Thyroid gland (tissue), 4 donors: ENCODE measurements around the gene IPO7. TPM values are rescaled to one million over a fixed set of nuclear protein-coding genes. Genes with fewer than 3 reads are reported as not detected.
A peak's percentile ranks its signal among the peaks of the same experiment; 100 is the strongest.

Experiments used
- DNase-seq, 2 donors: peaks; one replicate each; pipeline ENCODE4 v3.0.0-alpha.2; 2019
- H3K27ac ChIP-seq, 3 donors: fragments of 200-600 bp; sonication (generic); 1 replicate in 2 of 3; 2 replicates in 1 of 3; pipeline ENCODE4 v1.5.1; 2016 to 2019; ENCODE audit warnings: mild to moderate bottlenecking in 1 of 3, moderate library complexity in 1 of 3
- H3K27me3 ChIP-seq: fragments of 200-600 bp; sonication (generic); one replicate; pipeline ENCODE4 v1.5.1; 2019
- H3K36me3 ChIP-seq, 2 donors: fragments of 200-600 bp; sonication (generic); one replicate each; pipeline ENCODE4 v1.5.1; 2016 to 2019
- H3K4me1 ChIP-seq, 2 donors: fragments of 200-600 bp; sonication (generic); one replicate each; pipeline ENCODE4 v1.5.1; 2017 to 2019
- H3K4me3 ChIP-seq, 3 donors: fragments of 200-600 bp; sonication (generic); replicated peaks in 1 of 3; 1 replicate in 2 of 3; 2 replicates in 1 of 3; pipeline ENCODE4 v1.5.1; 2016; ENCODE audit warnings: mild to moderate bottlenecking in 1 of 3
- H3K9me3 ChIP-seq: fragments of 200-600 bp; sonication (generic); one replicate; pipeline ENCODE4 v1.5.1; 2017
- CTCF ChIP-seq, 6 experiments: fragments of 200-600 bp in 3 of 6; fragments of 450-650 bp in 3 of 6; sonication (generic) in 3 of 6; IDR thresholded peaks; one replicate each; pipeline ENCODE4 v1.5.1; 2016 to 2019; ENCODE audit warnings: antibody characterized with exemption in 6 of 6, mild to moderate bottlenecking in 2 of 6, inconsistent platforms in 1 of 6, moderate library complexity in 1 of 6
- POLR2A ChIP-seq, 2 donors: fragments of 450-650 bp; IDR thresholded peaks; one replicate each; pipeline ENCODE4 v1.6.1; 2017; ENCODE audit warnings: antibody characterized with exemption in 2 of 2, mild to moderate bottlenecking in 2 of 2, moderate library complexity in 1 of 2
- WGBS, 2 donors: methylation state at CpG; one replicate each; pipeline ENCODE4 v1.1.5; 2017; 5-methylcytosine and 5-hydroxymethylcytosine counted together
- intact Hi-C: fragments of 100-400 bp; cut with DNase I; formaldehyde crosslinking; loops from one replicate; pipeline ENCODE4 v1.15.1; 2023
- total RNA-seq, 4 donors: library from RNA; depleted of rRNA; stranded (reverse); fragments of >200 nt; gene quantifications; one replicate each; pipeline ENCODE4 v1.2.3, GENCODE V29; 2016

IPO7 gene
- total RNA-seq, 4 donors from 2014 or later = 104 to 185 (median 151) TPM

DNA sequence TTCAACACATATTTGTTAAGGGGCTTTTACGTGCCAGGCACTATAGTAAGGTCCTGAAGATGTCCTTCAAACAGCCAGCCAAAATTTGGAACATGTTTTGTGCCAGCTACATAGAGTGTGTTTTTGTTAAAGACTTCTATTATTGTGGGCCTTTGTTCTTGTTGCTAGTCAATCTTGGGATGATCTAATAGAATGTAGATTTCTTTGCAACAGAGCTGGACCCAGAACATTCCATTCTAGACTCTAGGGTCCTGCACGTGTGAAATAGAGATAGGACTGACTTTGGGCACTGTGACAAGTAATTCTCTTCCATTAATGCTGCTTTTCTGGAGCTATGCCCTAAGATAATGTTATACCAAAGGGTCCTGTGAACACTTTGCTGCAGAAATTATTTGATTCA lies 16.9 kb upstream of the IPO7 start:
- Histone ChIP-seq H3K4me1 (peaks cover 11 to 16% of the 10 kb centered on the region in 2 donors), H3K27me3 (no peaks in the 10 kb centered on the region), H3K27ac (no peak overlapping the region), H3K9me3 (no peaks in the 10 kb centered on the region), H3K4me3 (no peak overlapping the region), H3K36me3 (no peaks in the 10 kb centered on the region)
- TF ChIP-seq POLR2A (IDR thresholded peaks at IDR 0.05) = no peak
- TF ChIP-seq CTCF (IDR thresholded peaks at IDR 0.05) = no peak
- DNase-seq = no peak
- WGBS, 2 donors = 54 to 63% methylated on average over 2 of the region's 2 CpGs
- intact Hi-C loops = no loop called here

GRCh38 chr11:9377036-9377435 lies 7.4 kb upstream of the IPO7 start:
- WGBS, 2 donors = 90 to 93% methylated on average over 1 of the region's 1 CpG
- no peaks in the 10 kb centered on the region for H3K4me1 ChIP-seq
- H3K4me3 ChIP-seq = no peak overlapping the region
- H3K9me3 ChIP-seq = no peaks in the 10 kb centered on the region
- no peak for DNase-seq
- no peaks in the 10 kb centered on the region for H3K27me3 ChIP-seq
- intact Hi-C loops = no loop called here
- TF ChIP-seq CTCF (IDR thresholded peaks at IDR 0.05) = no peak
- H3K27ac ChIP-seq = no peak overlapping the region
- no peaks in the 10 kb centered on the region for H3K36me3 ChIP-seq

DNA sequence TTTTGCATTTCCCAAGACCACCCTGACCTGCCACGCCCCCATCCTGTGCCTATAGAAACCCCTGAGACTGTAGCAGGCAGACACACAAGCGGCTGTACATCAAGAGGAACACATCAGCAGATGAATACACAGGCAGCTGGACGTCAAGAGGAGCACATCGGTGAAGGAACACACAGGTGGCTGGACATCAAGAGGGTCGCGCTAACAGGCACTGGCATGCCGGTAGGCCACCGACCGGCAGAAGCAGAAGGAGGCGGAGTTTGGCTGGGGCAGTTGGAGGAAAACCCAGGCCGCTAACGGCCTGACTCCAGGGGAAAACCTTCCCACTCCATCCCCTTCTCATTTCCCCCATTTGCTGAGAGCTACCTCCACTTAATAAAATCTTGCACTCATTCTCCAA lies 5.4 kb upstream of the IPO7 start:
- no peaks in the 10 kb centered on the region for H3K9me3 ChIP-seq
- no peaks in the 10 kb centered on the region for H3K36me3 ChIP-seq
- intact Hi-C loops = no loop called here
- H3K4me1 ChIP-seq = peaks cover 0 to 2% of the 10 kb centered on the region in 2 donors
- H3K27me3 ChIP-seq = no peaks in the 10 kb centered on the region
- no peak for DNase-seq
- 84 to 87% methylated on average over 12 of the region's 12 CpGs for WGBS, 2 donors
- TF ChIP-seq CTCF (IDR thresholded peaks at IDR 0.05) (no peak), POLR2A (IDR thresholded peaks at IDR 0.05) (no peak)
- H3K27ac ChIP-seq = no peak overlapping the region
- H3K4me3 ChIP-seq = no peak overlapping the region

GRCh38 chr11:9380773-9381172 lies 3.7 kb upstream of the IPO7 start:
- Histone ChIP-seq H3K4me3 (no peak overlapping the region), H3K27me3 (no peaks in the 10 kb centered on the region), H3K4me1 (peaks cover 5 to 6% of the 10 kb centered on the region in 2 donors), H3K27ac (no peak overlapping the region), H3K9me3 (no peaks in the 10 kb centered on the region), H3K36me3 (no peaks in the 10 kb centered on the region)
- TF ChIP-seq CTCF (IDR thresholded peaks at IDR 0.05) = no peak
- no peak for TF ChIP-seq POLR2A (IDR thresholded peaks at IDR 0.05)
- DNase-seq = no peak
- intact Hi-C loops = no loop called here
- 68% methylated on average over 2 of the region's 2 CpGs for WGBS, 2 donors

- H3K4me1 ChIP-seq = peaks cover 19% of the 10 kb centered on the region in 2 donors
- intact Hi-C loops = no loop called here
- 9 to 13% methylated on average over 9 to 10 of the region's 10 CpGs for WGBS, 2 donors
- peak overlapping the region; percentile 77 to 89 (median 88) for H3K4me3 ChIP-seq
- peaks cover 0 to 4% of the 10 kb centered on the region in 2 donors for H3K36me3 ChIP-seq
- no peak for DNase-seq
- TF ChIP-seq POLR2A (IDR thresholded peaks at IDR 0.05) (no peak), CTCF (IDR thresholded peaks at IDR 0.05) (no peak)
- H3K9me3 ChIP-seq = no peaks in the 10 kb centered on the region
- H3K27ac ChIP-seq = peak overlapping the region; percentile 61 to 93 (median 90)
- H3K27me3 ChIP-seq = no peaks in the 10 kb centered on the region
These were observed 961 bp downstream of the IPO7 start for GRCh38 chr11:9385327-9385899.
